Endothelial cell of hepatic sinusoid (primary cell): ENCODE results near the gene GNG3.

ENCODE experiments used
- in situ Hi-C: cut with HindIII; loops from 2 replicates; pipeline ENCODE4 v1.10.0; 2017; ENCODE audit warnings: low sequenced_read_pairs

The GNG3 gene

DNA sequence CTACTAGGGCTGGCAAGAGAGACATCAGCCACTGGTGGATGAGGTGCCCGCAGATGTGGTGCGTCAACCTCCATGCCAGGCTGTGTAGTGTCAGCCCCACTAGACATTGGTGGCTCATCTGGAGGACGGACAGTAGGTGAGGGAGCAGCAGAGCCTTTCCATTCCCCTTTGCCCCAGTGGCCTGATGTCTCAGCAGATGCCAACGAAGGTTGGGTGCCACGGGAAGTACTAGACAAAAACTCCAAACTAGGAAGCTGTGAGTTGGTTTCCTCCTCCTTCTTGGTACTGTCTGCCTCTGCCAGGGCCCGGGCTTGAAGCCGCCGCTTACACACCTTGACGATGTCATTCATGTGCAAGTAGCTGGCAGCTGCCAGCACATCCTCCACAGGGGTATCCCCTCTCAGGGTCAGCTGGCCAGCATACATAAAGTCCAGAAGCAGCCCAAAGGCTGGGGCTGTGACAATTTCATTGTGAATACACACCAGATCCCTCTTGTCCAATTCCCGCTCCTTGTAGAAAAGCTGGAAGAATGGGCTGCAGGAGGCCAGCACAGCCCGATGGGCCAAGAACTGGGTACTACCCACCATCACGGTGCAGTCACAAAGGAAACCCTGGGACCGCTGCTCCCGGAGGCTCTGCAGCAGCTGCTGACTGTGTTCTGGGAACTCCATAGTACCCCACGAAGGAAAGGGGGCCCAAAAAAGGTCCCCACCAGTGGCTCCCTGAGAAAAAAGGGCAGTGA, 45.7 kb downstream of the GNG3 start:
- in situ Hi-C loops = loop anchor here (5.0 kb wide), 1 partner anchor 116 kb away; no protein-coding TSS in a partner anchor

GRCh38 chr11:62753736-62754603, 46.5 kb downstream of the GNG3 start, which contains the start of gene ZBTB3:
TSS of gene ZBTB3 (minus strand) at chr11:62754160. CDS start at chr11:62753664, 496 bp downstream.
- in situ Hi-C loops = loop anchor here (5.0 kb wide), 1 partner anchor 117 kb away; no protein-coding TSS in a partner anchor

GRCh38 chr11:62755086-62755615, 47.7 kb downstream of the GNG3 start:
- in situ Hi-C loops = no loop called here

DNA sequence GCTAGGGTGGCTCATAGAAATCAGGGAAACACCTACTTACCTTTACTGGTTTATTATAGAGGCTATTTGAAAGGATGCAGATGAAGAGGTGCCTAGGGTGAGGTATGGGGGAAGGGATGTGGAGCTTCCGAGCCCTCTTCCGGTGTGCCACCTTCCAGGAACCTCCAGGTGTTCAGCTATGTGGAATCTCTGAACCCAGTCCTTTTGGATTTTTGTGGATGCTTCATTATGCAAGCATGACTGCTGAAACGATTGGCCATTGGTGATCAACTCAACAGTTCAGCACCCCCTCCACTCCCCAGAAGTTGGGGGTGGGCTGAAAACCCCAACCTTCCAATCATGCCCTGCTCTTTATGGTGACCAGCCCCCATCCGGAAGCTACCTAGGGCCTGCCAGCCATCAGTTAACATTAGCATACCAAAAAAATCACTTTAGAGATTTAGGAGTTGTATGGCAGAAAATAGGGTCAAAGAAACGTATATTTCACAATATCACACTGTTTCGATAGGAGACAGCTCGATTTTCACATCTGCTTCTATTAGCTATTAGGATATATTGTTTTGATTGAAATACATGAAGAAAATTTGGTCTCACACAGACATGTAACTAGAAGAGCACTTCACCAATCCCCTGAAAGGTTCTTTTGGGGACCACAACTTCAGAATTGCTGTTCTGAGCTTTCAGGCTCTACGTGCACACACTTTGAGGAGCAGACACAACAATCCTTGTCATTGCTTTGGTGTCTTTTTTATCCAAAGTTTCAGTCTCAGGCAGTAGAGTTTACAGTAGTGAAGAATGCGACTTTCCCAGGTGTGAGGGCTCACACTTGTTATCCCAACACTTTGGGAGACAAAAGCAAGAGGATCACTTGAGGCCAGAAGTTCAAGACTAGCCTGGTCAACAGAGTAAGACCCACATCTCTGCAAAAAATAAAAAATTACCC, 50.6 kb downstream of the GNG3 start:
- in situ Hi-C loops = no loop called here
